ENCODE results near the gene ARSA. TPM values are rescaled to one million over a fixed set of nuclear protein-coding genes. Genes with fewer than 3 reads are reported as not detected.

Gene ARSA
- total RNA-seq, 1 experiment from 2014 or later: 10.3 TPM

DNA sequence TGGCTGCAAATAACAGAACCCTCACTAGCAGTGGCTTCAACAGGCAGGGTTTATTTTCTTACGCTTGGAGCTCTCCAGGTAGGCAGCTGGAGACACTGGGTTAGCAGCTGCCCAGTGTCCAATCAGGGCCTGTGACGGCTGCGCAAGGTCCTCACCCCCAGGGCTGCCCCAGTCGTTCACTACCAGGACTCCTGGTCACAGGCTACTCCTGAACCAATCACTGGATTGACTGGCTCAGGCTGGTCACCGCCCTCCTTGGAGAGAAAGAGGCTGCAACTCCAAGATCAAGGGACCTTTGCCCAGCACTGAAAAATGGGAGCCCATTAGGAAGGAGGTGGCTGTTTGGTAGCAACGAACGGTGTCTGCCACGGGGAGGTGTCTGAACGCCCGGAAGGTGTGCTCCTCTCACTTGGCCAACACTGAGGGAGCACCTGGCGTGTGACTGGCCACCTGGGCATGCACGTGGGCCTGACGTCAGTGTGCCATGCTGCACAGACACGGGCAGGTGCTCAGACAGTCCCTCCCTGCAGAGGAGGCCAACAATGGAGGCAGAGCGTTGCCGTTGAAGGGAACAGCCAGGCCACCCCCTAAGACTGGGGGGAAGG, 5.1 kb downstream of the ARSA start:
- Histone ChIP-seq H2AFZ (ENCODE audit: low read length) (no peak overlapping the region), H2BK15ac (ENCODE audit: low read depth, low read length) (no peak overlapping the region), H3K27me3 (ENCODE audit: insufficient read depth, low read length) (0 out of 2 replicates have a peak, but pooled peaks cover 2% of the 10 kb centered on the region), H3K79me1 (ENCODE audit: insufficient read depth, low read depth, low read length, poor library complexity, severe bottlenecking) (no peaks in the 10 kb centered on the region), H2AK5ac (ENCODE audit: insufficient read length, low read length) (no peak overlapping the region), H3K14ac (ENCODE audit: insufficient read depth, low read length) (no peak overlapping the region), H2BK5ac (ENCODE audit: insufficient read length, low read length) (no peak overlapping the region), H3K4me2 (ENCODE audit: insufficient read depth, insufficient read length, low read length) (no peak overlapping the region), H3K4ac (ENCODE audit: low read depth, low read length) (no peak overlapping the region), H3K23ac (ENCODE audit: insufficient read length, low read depth, low read length) (no peak overlapping the region), H3K56ac (ENCODE audit: insufficient read length, low read depth, low read length) (no peak overlapping the region), H2BK12ac (ENCODE audit: insufficient read length, low read depth, low read length) (no peak overlapping the region), H4K91ac (ENCODE audit: insufficient read length, low read depth, low read length) (no peak overlapping the region), H4K20me1 (ENCODE audit: control insufficient read depth, insufficient read depth, insufficient read length) (no peaks in the 10 kb centered on the region), H3T11ph (ENCODE audit: low read length) (no peak overlapping the region), H3K23me2 (ENCODE audit: insufficient read length, low read depth, low read length, poor library complexity, severe bottlenecking) (peaks cover 12% of the 10 kb centered on the region), H2BK20ac (ENCODE audit: low read depth, low read length, poor library complexity, severe bottlenecking) (no peak overlapping the region), H3K9ac (ENCODE audit: extremely low read depth, insufficient read length, low read length) (no peak overlapping the region), H4K5ac (ENCODE audit: insufficient read length, low read depth, low read length) (no peak overlapping the region), H2BK120ac (ENCODE audit: low read depth, low read length, poor library complexity, severe bottlenecking) (no peak overlapping the region), H3K79me2 (ENCODE audit: insufficient read depth, low read length) (no peaks in the 10 kb centered on the region), H3K18ac (ENCODE audit: insufficient read length, low read depth, low read length) (peak overlapping the region; percentile 53), H3K4me1 (ENCODE audit: insufficient read depth, low read length) (peaks cover 9% of the 10 kb centered on the region), H3K9me3 (ENCODE audit: control insufficient read depth, low read depth, low read length) (no peaks in the 10 kb centered on the region), H3K27ac (ENCODE audit: insufficient read length, low read depth, low read length) (no peak overlapping the region), H4K8ac (replicated peaks; ENCODE audit: insufficient read length, low read depth, low read length) (no peak overlapping the region)
- TF ChIP-seq, protein P1, sequence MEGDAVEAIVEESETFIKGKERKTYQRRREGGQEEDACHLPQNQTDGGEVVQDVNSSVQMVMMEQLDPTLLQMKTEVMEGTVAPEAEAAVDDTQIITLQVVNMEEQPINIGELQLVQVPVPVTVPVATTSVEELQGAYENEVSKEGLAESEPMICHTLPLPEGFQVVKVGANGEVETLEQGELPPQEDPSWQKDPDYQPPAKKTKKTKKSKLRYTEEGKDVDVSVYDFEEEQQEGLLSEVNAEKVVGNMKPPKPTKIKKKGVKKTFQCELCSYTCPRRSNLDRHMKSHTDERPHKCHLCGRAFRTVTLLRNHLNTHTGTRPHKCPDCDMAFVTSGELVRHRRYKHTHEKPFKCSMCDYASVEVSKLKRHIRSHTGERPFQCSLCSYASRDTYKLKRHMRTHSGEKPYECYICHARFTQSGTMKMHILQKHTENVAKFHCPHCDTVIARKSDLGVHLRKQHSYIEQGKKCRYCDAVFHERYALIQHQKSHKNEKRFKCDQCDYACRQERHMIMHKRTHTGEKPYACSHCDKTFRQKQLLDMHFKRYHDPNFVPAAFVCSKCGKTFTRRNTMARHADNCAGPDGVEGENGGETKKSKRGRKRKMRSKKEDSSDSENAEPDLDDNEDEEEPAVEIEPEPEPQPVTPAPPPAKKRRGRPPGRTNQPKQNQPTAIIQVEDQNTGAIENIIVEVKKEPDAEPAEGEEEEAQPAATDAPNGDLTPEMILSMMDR (conservative IDR thresholded peaks at IDR 0.05): no peak
- WGBS (ENCODE audit: extremely low coverage, insufficient read length, low lambda C conversion rate): no CpG with 5 or more reads among the region's 16 CpGs
- peaks cover 0 to 3% (median 0%) of the 10 kb centered on the region in 3 experiments; a peak in 2 of 7 replicates for H3K36me3 Mint-ChIP-seq (ENCODE audit: insufficient read depth in 1 of 3, low read depth in 3 of 3)
- no peaks in the 10 kb centered on the region for H3K9me3 Mint-ChIP-seq
- DNase-seq: peak; percentile 41
- H3K27ac Mint-ChIP-seq: no peak overlapping the region
- H3K27me3 Mint-ChIP-seq (ENCODE audit: low read depth): peaks cover 25% of the 10 kb centered on the region
- no peak overlapping the region for H3K4me3 Mint-ChIP-seq
- H3K4me1 Mint-ChIP-seq: peaks cover 22 to 23% of the 10 kb centered on the region in 2 experiments

All from H9 (cell line).